Naive thymus-derived CD4-positive, alpha-beta T cell (primary cell): ENCODE measurements around the gene GASK1A. TPM values are rescaled to one million over a fixed set of nuclear protein-coding genes. Genes with fewer than 3 reads are reported as not detected.

ENCODE experiments used
- ATAC-seq: fragments of 150-1000 bp; cut with Tn5 transposase; 2 replicates; pipeline ENCODE4 v1.10.0; 2021; ENCODE audit warnings: mild to moderate bottlenecking, moderate library complexity
- CTCF ChIA-PET: fragments of 350-600 bp; sonication (Branson Sonifier 250); formaldehyde crosslinking; loops from one replicate; lab custom pipeline; 2021; ENCODE audit warnings: antibody characterized with exemption; lab: Charles Lee
- POLR2A ChIA-PET: fragments of 350-600 bp; sonication (Branson Sonifier 250); formaldehyde crosslinking; loops from one replicate; lab custom pipeline; 2021; ENCODE audit warnings: antibody characterized with exemption, inconsistent platforms; lab: Charles Lee
- DNase-seq, 9 donors: peaks; one replicate each; pipeline versions ENCODE4 v3.0.0 to v3.0.0-alpha.2; 2020 to 2022; ENCODE audit warnings: mixed read lengths in 1 of 9
- H3K27ac ChIP-seq: one replicate; pipeline ENCODE4 v1.7.0; 2013; ENCODE audit warnings: mild to moderate bottlenecking, low read depth, low read length, moderate library complexity
- H3K27me3 ChIP-seq, 2 donors: one replicate each; pipeline ENCODE4 v1.7.0; 2013; ENCODE audit warnings: low read length in 2 of 2, mild to moderate bottlenecking in 2 of 2, moderate library complexity in 2 of 2; ENCODE audit not compliant: control insufficient read depth in 2 of 2, insufficient read depth in 2 of 2
- H3K36me3 ChIP-seq, 3 experiments: 1 replicate in 2 of 3; 2 replicates in 1 of 3; pipeline ENCODE4 v1.7.0; 2013; ENCODE audit warnings: low read length in 3 of 3, mild to moderate bottlenecking in 3 of 3, moderate library complexity in 1 of 3; ENCODE audit not compliant: insufficient read depth in 3 of 3, control insufficient read depth in 2 of 3
- H3K4me1 ChIP-seq, 2 donors: one replicate each; pipeline ENCODE4 v1.7.0; 2013; ENCODE audit warnings: low read length in 2 of 2, mild to moderate bottlenecking in 2 of 2, moderate library complexity in 1 of 2; ENCODE audit not compliant: control insufficient read depth in 2 of 2, insufficient read depth in 2 of 2
- H3K4me3 ChIP-seq: 2 replicates; pipeline ENCODE4 v1.7.0; 2013; ENCODE audit warnings: mild to moderate bottlenecking, low read length
- H3K9me3 ChIP-seq, 3 experiments: 1 replicate in 2 of 3; 2 replicates in 1 of 3; pipeline ENCODE4 v1.7.0; 2013; ENCODE audit warnings: low read length in 3 of 3; ENCODE audit not compliant: control insufficient read depth in 2 of 3
- H3K27ac Mint-ChIP-seq, 9 donors: one replicate each; pipeline ENCODE4 v1.8.0; 2020 to 2022; ENCODE audit warnings: mixed read lengths in 9 of 9, mild to moderate bottlenecking in 8 of 9, moderate library complexity in 5 of 9, inconsistent platforms in 2 of 9
- H3K27me3 Mint-ChIP-seq, 5 donors: one replicate each; pipeline ENCODE4 v1.8.0; 2021 to 2022; ENCODE audit warnings: mixed read lengths in 5 of 5, mild to moderate bottlenecking in 1 of 5
- H3K36me3 Mint-ChIP-seq, 5 donors: one replicate each; pipeline ENCODE4 v1.8.0; 2020 to 2022; ENCODE audit warnings: mixed read lengths in 5 of 5, mild to moderate bottlenecking in 3 of 5, inconsistent platforms in 1 of 5
- H3K4me1 Mint-ChIP-seq, 7 donors: one replicate each; pipeline ENCODE4 v1.8.0; 2020 to 2022; ENCODE audit warnings: mixed read lengths in 7 of 7, mild to moderate bottlenecking in 3 of 7, inconsistent platforms in 1 of 7
- H3K4me3 Mint-ChIP-seq, 10 donors: one replicate each; pipeline ENCODE4 v1.8.0; 2020 to 2022; ENCODE audit warnings: mild to moderate bottlenecking in 10 of 10, mixed read lengths in 10 of 10, moderate library complexity in 6 of 10, inconsistent platforms in 2 of 10
- H3K9me3 Mint-ChIP-seq, 11 donors: one replicate each; pipeline ENCODE4 v1.8.0; 2020 to 2022; ENCODE audit warnings: mixed read lengths in 11 of 11, mild to moderate bottlenecking in 4 of 11, inconsistent platforms in 1 of 11, moderate library complexity in 1 of 11
- intact Hi-C, 2 donors: fragments of 100-400 bp; cut with micrococcal nuclease; formaldehyde crosslinking; loops; one replicate each; pipeline ENCODE4 v1.15.1; 2023
- polyA plus RNA-seq, 2 donors: library from polyadenylated mRNA; unstranded; fragments of 300-500 nt; fragmentation: Illumina TruSeq; gene quantifications; one replicate each; pipeline ENCODE4 v1.2.3, GENCODE V29; 2021
- total RNA-seq, 6 experiments: library from RNA in 5 of 6; stranded (reverse) in 5 of 6; gene quantifications; 1 replicate in 5 of 6; 2 replicates in 1 of 6; pipeline ENCODE4 v1.2.3 and lab custom pipeline; 2021 to 2026

The GASK1A gene
- total and polyA plus RNA-seq, 7 experiments from 2014 or later, result 0.20 to 0.24 (median 0.21) TPM; not detected in 4

DNA sequence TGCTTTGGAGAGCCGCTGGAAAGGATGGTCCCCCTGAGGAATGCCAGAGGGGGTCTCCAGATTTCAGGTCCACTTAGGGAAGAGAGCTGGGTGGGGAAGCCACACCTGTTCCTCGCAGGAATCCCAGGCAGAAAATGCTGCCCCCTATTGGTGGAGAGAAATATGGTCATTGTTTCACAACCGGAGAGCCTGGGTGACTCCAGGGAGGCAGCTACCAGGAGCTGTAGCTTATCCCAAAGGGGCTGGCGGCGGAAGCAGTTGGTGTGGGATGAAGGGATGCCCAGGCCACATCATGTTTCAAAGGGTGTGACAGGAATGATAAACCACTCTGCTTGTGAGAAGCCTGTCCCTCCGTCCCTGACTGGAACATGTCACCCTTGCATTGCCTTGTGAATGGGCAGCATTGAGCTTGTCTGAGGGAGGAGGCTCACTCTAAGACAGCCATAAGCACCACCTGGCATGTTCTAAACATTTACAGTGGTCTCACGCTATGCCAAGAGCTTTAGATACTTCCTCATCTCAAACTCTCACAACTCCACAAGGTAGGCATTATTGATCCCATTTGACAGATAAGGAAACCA lies 92.3 kb downstream of the GASK1A start:
- peaks cover 0 to 2% (median 0%) of the 10 kb centered on the region in 11 donors for H3K9me3 Mint-ChIP-seq
- Histone ChIP-seq H3K27me3 (no peaks in the 10 kb centered on the region), H3K4me1 (no peaks in the 10 kb centered on the region), H3K27ac (no peak overlapping the region), H3K4me3 (no peak overlapping the region), H3K9me3 (no peaks in the 10 kb centered on the region), H3K36me3 (no peaks in the 10 kb centered on the region)
- DNase-seq (peak in 6 of 9 donors; percentile 18 to 49 (median 30)), ATAC-seq (no peak)
- H3K4me1 Mint-ChIP-seq, result peaks cover 0 to 7% (median 0%) of the 10 kb centered on the region in 7 donors
- no peak overlapping the region for H3K4me3 Mint-ChIP-seq
- ChIA-PET POLR2A (interaction anchor here (1.2 kb wide), 1 partner anchor 110 kb away, joined by 4 read pairs; no protein-coding TSS in a partner anchor), CTCF (interaction anchor here (0.5 to 1.8 kb wide), 3 partner anchors 68 to 240 kb away, joined by 3 to 30 read pairs (median 8); no protein-coding TSS in a partner anchor)
- intact Hi-C loops, result loop anchor here (2.0 to 5.0 kb wide), 2 partner anchors 49 to 111 kb away; no protein-coding TSS in a partner anchor
- H3K27me3 Mint-ChIP-seq, result peaks cover 0 to 7% (median 0%) of the 10 kb centered on the region in 5 donors
- no peak overlapping the region for H3K27ac Mint-ChIP-seq
- no peaks in the 10 kb centered on the region for H3K36me3 Mint-ChIP-seq

GRCh38 chr3:43072361-43072760 lies 93.2 kb downstream of the GASK1A start:
- Histone ChIP-seq H3K4me1 (no peaks in the 10 kb centered on the region), H3K4me3 (no peak overlapping the region), H3K27me3 (no peaks in the 10 kb centered on the region), H3K27ac (no peak overlapping the region), H3K36me3 (no peaks in the 10 kb centered on the region), H3K9me3 (no peaks in the 10 kb centered on the region)
- H3K9me3 Mint-ChIP-seq, result peaks cover 0 to 3% (median 0%) of the 10 kb centered on the region in 11 donors
- peaks cover 0 to 7% (median 0%) of the 10 kb centered on the region in 7 donors for H3K4me1 Mint-ChIP-seq
- POLR2A ChIA-PET, result interaction anchor here (1.2 kb wide), 1 partner anchor 111 kb away, joined by 4 read pairs; no protein-coding TSS in a partner anchor
- no peak overlapping the region for H3K4me3 Mint-ChIP-seq
- DNase-seq, result no peak
- intact Hi-C loops, result loop anchor here in 1 of 2 donors (5.0 kb wide), 1 partner anchor 50 kb away; no protein-coding TSS in a partner anchor
- ATAC-seq, result no peak
- CTCF ChIA-PET, result interaction anchor here (0.7 to 2.3 kb wide), 3 partner anchors 16 to 241 kb away, joined by 3 to 7 read pairs (median 3); no protein-coding TSS in a partner anchor
- peaks cover 0 to 7% (median 0%) of the 10 kb centered on the region in 5 donors for H3K27me3 Mint-ChIP-seq
- no peak overlapping the region for H3K27ac Mint-ChIP-seq
- peaks cover 0 to 6% (median 1%) of the 10 kb centered on the region in 5 donors for H3K36me3 Mint-ChIP-seq

GRCh38 chr3:43073116-43073835 lies 94.2 kb downstream of the GASK1A start:
- peaks cover 0 to 3% (median 0%) of the 10 kb centered on the region in 11 donors for H3K9me3 Mint-ChIP-seq
- Histone ChIP-seq H3K4me3 (no peak overlapping the region), H3K27me3 (no peaks in the 10 kb centered on the region), H3K9me3 (no peaks in the 10 kb centered on the region), H3K27ac (no peak overlapping the region), H3K36me3 (no peaks in the 10 kb centered on the region), H3K4me1 (no peaks in the 10 kb centered on the region)
- H3K27me3 Mint-ChIP-seq, result peaks cover 0 to 7% (median 0%) of the 10 kb centered on the region in 5 donors
- no peak overlapping the region for H3K4me3 Mint-ChIP-seq
- POLR2A ChIA-PET, result no interaction called here
- no peak for DNase-seq
- peaks cover 0 to 7% (median 0%) of the 10 kb centered on the region in 7 donors for H3K4me1 Mint-ChIP-seq
- peaks cover 1 to 14% (median 10%) of the 10 kb centered on the region in 5 donors for H3K36me3 Mint-ChIP-seq
- peak overlapping the region in 1 of 9 donors; percentile 66 for H3K27ac Mint-ChIP-seq
- ATAC-seq, result no peak
- intact Hi-C loops, result loop anchor here in 1 of 2 donors (5.0 kb wide), 1 partner anchor 51 kb away; no protein-coding TSS in a partner anchor
- CTCF ChIA-PET, result interaction anchor here (0.9 to 2.3 kb wide), 3 partner anchors 15 to 112 kb away, joined by 3 to 7 read pairs (median 5); no protein-coding TSS in a partner anchor

- Histone ChIP-seq H3K9me3 (no peaks in the 10 kb centered on the region), H3K27me3 (no peaks in the 10 kb centered on the region), H3K4me1 (no peaks in the 10 kb centered on the region), H3K27ac (no peak overlapping the region), H3K36me3 (no peaks in the 10 kb centered on the region), H3K4me3 (no peak overlapping the region)
- Mint-ChIP-seq H3K27ac (no peak overlapping the region), H3K4me3 (no peak overlapping the region), H3K36me3 (peaks cover 2 to 20% (median 16%) of the 10 kb centered on the region in 5 donors), H3K9me3 (peaks cover 0 to 4% (median 0%) of the 10 kb centered on the region in 11 donors), H3K27me3 (peaks cover 0 to 7% (median 0%) of the 10 kb centered on the region in 5 donors), H3K4me1 (peaks cover 0 to 7% (median 0%) of the 10 kb centered on the region in 7 donors)
- ATAC-seq, result no peak
- ChIA-PET POLR2A (no interaction called here), CTCF (interaction anchor here (1.1 to 2.3 kb wide), 2 partner anchors 15 to 112 kb away, joined by 5 to 7 read pairs; no protein-coding TSS in a partner anchor)
- DNase-seq, result no peak
- intact Hi-C loops, result loop anchor here in 1 of 2 donors (5.0 kb wide), 1 partner anchor 52 kb away; no protein-coding TSS in a partner anchor
Measured at GRCh38 chr3:43073836-43074220, 94.7 kb downstream of the GASK1A start.

DNA sequence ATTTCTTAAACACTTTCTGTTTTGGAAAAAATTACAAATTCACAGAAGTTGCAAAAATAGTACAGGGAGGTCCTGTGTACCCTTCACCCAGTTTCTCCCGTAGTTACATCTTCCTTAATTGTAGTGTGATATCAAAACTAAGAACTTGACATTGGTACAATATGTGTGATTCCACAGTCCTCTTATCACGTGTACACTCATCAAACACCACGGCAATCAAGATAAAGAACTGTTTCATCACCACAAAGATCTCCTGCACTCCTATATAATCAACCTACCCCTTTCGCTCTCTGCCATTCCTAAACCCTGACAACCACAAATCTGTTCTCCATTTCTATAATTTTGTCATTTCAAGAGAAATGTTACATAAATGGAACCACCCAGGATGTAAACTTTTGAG lies 95.4 kb downstream of the GASK1A start:
- peaks cover 0 to 7% (median 0%) of the 10 kb centered on the region in 7 donors for H3K4me1 Mint-ChIP-seq
- H3K27ac Mint-ChIP-seq, result peak overlapping the region in 3 of 9 donors; percentile 1 to 73 (median 2)
- DNase-seq, result no peak
- no peak overlapping the region for H3K27ac ChIP-seq
- H3K36me3 Mint-ChIP-seq, result peaks cover 2 to 26% (median 22%) of the 10 kb centered on the region in 5 donors
- ChIA-PET CTCF (interaction anchor here (1.1 to 2.3 kb wide), 2 partner anchors 14 to 113 kb away, joined by 5 to 7 read pairs; no protein-coding TSS in a partner anchor), POLR2A (no interaction called here)
- intact Hi-C loops, result loop anchor here in 1 of 2 donors (5.0 kb wide), 1 partner anchor 52 kb away; no protein-coding TSS in a partner anchor
- no peak overlapping the region for H3K4me3 Mint-ChIP-seq
- no peaks in the 10 kb centered on the region for H3K27me3 ChIP-seq
- H3K36me3 ChIP-seq, result peaks cover 0 to 2% (median 0%) of the 10 kb centered on the region in 3 experiments
- H3K9me3 ChIP-seq, result no peaks in the 10 kb centered on the region
- no peak overlapping the region for H3K4me3 ChIP-seq
- no peak for ATAC-seq
- H3K27me3 Mint-ChIP-seq, result peaks cover 0 to 7% (median 0%) of the 10 kb centered on the region in 5 donors
- H3K9me3 Mint-ChIP-seq, result peaks cover 0 to 4% (median 0%) of the 10 kb centered on the region in 11 donors
- H3K4me1 ChIP-seq, result no peaks in the 10 kb centered on the region
